ENCODE measurements around the gene SWI5.
"Not testable (repeated sequence)": the region's sequence is repeated elsewhere in the genome, so short reads cannot be mapped to it uniquely, and the experiment has no call there.

The SWI5 gene

DNA sequence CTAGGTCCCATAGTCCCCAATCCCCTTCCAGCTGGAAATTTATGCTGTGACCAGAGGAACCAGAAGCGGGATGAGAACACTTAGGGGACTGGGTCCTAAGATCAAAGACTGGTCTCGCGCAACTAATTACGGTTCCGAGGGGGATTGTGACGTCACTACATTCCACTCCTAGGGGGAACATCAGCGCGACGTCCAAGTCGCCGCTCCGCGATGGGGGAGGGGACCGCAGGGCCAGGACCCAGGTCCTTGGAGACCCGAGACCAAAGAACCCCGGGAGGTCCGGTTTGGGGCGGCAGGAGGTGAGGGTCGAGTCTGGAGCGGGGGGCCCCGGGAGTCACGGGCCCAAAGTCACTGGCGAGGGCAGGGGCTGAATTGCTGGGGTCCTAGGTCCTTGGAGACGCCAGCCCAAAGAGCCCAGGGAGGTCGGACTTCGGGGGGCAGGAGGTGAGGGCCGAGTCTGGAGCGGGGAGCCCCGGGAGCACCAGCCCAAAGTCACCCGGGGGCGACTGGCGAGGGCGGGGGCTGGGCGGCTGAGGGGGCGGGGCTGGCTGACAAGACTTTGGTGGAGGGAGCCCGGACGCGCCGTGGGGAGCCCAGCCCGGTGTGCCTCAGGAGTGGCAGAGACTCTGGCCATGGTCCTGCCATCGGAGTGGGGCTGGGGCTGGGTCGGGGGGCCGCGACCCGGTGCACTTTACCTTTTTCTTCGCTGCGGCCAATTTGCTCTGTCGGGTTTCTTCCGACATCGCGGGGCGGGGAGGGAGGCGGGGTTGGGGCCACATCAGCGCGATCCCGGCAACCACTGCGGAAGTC is 673 bp upstream of the SWI5 start, which contains the start of gene GOLGA2:
GOLGA2 (minus strand) TSS at position 810 of the 810 bp plus-strand sequence; CDS start at position 779, 31 bp downstream.
- in situ Hi-C loops (cut with MboI; ENCODE audit: low sequenced_read_pairs) = no loop called here

- in situ Hi-C loops (cut with MboI; ENCODE audit: low sequenced_read_pairs) = no loop called here
These were observed 646 bp downstream of the SWI5 start for GRCh38 chr9:128276574-128277270.

DNA sequence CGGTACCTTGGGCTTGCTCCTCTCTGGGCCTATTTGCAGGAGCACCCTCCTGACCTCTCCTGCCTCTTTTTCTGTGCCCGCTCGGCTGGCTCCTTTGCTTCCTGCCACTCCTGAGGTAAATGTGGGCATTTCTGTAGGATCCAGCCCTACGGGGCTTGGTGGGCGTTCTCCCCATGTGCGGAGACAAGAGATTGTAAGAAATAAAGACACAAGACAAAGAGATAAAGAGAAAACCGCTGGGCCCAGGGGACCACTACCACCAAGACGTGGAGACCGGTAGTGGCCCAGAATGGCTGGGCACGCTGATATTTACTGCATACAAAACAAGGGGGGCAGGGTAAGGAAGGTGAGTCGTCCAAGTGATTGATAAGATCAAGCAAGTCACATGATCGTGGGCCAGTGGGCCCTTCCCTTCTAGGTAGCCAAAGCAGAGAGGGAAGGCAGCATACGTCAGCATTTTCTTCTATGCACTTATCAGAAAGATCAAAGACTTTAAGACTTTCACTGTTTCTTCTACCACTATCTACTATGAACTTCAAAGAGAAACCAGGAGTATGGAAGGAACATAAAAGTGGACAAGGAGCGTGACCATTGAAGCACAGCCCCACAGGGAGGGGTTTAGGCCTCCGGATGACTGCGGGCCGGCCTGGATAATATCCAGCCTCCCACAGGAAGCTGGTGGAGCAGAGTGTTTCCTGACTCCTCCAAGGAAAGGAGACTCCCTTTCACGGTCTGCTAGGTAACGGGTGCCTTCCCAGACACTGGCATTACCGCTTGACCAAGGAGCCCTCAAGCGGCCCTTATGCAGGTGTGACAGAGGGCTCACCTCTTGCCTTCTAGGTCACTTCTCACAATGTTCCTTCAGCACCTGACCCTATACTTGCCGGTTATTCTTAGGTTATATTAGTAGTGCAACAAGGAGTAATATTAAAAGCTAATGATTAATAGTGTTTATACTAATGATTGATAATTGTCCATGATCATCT is 3.3 kb downstream of the SWI5 start:
- in situ Hi-C loops (cut with MboI; ENCODE audit: low sequenced_read_pairs) = not testable (repeated sequence)

- in situ Hi-C loops (cut with MboI; ENCODE audit: low sequenced_read_pairs) = no loop called here
These were observed 4.1 kb downstream of the SWI5 start for GRCh38 chr9:128280084-128280622.

DNA sequence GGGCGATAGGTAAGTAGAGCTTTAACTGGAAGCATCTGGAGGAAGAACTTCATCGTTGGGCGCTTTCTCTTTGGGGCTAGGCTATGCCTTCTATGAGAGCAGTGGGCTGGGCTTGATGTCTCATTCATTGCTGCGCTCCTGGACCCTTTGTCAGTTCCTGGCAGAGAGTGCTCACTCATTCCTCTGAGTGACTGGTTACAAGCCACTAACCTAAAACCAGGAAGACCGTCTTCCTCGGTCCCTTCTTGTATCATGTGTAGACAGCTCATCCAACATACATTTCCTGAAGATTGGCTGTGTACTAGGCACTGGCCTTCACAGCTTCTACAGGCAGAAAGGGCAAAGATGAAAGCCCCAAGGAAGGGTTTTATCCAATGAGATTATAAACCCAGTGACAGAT is 6.4 kb downstream of the SWI5 start:
- in situ Hi-C loops (cut with MboI; ENCODE audit: low sequenced_read_pairs) = no loop called here

GRCh38 chr9:128285033-128285784 is 9.1 kb downstream of the SWI5 start:
- in situ Hi-C loops (cut with MboI; ENCODE audit: low sequenced_read_pairs) = no loop called here

DNA sequence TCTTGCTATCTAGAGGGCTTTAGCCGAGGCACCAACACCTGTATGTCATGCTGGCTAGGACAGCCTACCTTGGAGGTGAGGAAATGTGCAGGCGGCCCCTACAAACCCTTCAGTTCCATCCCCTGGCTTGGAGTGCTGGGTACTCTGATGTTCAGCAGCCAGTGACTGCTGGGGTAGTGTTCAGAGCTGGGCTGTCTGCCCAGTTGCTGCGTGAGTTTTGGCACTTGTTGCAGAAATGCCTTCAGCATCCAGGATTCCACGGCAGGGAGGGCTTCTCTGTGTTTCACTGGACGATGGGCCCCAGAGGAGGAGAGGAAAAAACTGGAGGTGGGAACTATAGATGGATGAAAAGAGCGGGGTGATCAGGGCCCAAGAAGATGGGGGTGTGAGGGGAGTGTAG is 10.4 kb downstream of the SWI5 start:
- in situ Hi-C loops (cut with MboI; ENCODE audit: low sequenced_read_pairs) = no loop called here

GRCh38 chr9:128288273-128289004 is 12.4 kb downstream of the SWI5 start:
- in situ Hi-C loops (cut with MboI; ENCODE audit: low sequenced_read_pairs) = no loop called here

DNA sequence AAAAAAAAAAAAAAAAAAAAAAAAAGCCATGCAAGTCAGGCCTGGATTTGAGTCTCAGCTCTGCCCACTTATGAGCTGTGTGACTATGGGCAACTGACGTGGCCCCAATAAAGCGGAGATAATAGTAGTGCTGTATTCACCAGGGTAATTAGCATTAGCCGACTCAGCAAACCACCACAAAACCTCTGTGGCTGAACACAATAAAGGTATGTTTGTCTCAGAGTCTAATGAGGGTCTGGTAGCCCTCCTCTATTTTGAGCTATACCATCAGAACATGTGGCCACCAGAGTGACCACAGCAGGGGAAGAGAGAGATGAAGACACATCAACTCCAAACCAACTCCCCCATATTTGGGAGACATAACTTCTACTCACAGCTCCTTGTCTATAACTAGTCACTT is 15.9 kb downstream of the SWI5 start:
- in situ Hi-C loops (cut with MboI; ENCODE audit: low sequenced_read_pairs) = no loop called here

GRCh38 chr9:128293091-128293490 is 17.0 kb downstream of the SWI5 start:
- in situ Hi-C loops (cut with MboI; ENCODE audit: low sequenced_read_pairs) = no loop called here

- in situ Hi-C loops (cut with MboI; ENCODE audit: low sequenced_read_pairs) = no loop called here
These were observed 18.1 kb downstream of the SWI5 start for GRCh38 chr9:128294142-128294541.

- in situ Hi-C loops (cut with MboI; ENCODE audit: low sequenced_read_pairs) = no loop called here
These were observed 20.5 kb downstream of the SWI5 start for GRCh38 chr9:128296340-128297220.

- in situ Hi-C loops (cut with MboI; ENCODE audit: low sequenced_read_pairs) = no loop called here
These were observed 21.2 kb downstream of the SWI5 start for GRCh38 chr9:128297221-128297773.

DNA sequence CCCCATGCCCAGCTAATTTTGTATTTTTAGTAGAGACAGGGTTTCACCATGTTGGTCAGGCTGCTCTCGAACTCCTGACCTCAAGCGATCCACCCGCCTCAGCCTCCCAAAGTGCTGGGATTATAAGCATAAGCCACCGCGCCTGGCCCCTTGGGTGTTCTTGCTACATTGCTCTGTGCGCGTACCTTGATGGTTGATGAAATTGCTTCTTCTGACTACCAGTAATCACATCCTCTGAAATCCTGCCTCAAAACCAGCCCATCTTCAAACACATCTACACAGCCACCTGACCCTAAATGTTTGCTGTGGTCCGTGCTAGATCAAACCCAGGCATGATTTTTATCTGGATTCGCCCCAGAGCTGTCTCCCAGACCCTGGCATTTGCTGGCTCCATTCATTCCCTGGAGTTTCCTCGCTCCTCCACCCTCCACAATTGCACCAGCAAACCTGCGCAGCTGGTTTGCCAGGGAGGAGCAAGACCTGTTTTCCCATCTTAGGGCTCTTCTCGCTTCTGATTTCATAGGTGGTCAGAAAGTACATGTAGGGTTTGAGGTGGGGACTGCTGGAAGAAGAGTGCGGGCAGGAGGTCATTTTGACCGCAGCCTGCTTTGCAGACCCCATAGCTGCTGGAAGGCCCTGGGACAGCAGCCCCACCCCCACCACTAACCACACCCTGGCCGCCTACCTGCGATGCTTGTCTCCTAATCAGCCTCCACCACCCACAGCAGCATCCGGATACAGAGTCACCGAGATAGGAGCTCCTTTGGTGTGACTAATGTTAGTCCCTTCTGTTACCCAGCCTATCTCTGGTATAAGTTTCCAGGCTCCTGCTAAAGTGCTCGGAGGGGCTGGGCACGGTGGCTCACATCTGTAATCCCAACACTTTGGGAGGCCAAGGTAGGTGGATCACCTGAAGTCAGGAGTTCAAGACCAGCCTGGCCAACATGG is 22.7 kb downstream of the SWI5 start:
- in situ Hi-C loops (cut with MboI; ENCODE audit: low sequenced_read_pairs) = no loop called here

- in situ Hi-C loops (cut with MboI; ENCODE audit: low sequenced_read_pairs) = no loop called here
These were observed 28.3 kb downstream of the SWI5 start for GRCh38 chr9:128304136-128304970.

DNA sequence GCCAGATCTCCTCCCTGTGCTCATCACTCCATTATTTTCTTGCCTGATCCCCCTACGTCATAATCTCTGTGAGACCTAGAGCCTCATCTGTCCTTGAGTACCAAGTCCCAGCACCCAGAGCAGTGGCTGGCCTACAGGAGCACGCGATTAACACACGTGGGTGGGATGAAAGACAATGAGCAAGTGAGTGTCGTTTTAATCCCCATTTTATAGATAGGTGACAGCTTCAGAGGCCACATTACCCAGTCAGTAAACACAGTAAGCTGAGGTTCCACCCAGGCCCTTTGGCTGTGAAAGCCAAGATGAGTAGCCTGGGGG is 28.9 kb downstream of the SWI5 start:
- in situ Hi-C loops (cut with MboI; ENCODE audit: low sequenced_read_pairs) = no loop called here

Data from hTERT RPE-1 (cell line).